ENCODE data around the gene TEX2.
A peak's percentile ranks its signal among the peaks of the same experiment; 100 is the strongest.

Gene TEX2, protein sequence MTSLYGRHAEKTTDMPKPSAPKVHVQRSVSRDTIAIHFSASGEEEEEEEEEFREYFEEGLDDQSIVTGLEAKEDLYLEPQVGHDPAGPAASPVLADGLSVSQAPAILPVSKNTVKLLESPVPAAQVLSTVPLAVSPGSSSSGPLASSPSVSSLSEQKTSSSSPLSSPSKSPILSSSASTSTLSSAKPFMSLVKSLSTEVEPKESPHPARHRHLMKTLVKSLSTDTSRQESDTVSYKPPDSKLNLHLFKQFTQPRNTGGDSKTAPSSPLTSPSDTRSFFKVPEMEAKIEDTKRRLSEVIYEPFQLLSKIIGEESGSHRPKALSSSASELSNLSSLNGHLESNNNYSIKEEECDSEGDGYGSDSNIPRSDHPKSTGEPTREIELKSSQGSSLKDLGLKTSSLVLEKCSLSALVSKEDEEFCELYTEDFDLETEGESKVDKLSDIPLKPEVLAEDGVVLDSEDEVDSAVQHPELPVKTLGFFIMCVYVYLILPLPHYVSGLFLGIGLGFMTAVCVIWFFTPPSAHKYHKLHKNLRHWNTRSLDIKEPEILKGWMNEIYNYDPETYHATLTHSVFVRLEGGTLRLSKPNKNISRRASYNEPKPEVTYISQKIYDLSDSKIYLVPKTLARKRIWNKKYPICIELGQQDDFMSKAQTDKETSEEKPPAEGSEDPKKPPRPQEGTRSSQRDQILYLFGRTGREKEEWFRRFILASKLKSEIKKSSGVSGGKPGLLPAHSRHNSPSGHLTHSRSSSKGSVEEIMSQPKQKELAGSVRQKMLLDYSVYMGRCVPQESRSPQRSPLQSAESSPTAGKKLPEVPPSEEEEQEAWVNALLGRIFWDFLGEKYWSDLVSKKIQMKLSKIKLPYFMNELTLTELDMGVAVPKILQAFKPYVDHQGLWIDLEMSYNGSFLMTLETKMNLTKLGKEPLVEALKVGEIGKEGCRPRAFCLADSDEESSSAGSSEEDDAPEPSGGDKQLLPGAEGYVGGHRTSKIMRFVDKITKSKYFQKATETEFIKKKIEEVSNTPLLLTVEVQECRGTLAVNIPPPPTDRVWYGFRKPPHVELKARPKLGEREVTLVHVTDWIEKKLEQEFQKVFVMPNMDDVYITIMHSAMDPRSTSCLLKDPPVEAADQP

DNA sequence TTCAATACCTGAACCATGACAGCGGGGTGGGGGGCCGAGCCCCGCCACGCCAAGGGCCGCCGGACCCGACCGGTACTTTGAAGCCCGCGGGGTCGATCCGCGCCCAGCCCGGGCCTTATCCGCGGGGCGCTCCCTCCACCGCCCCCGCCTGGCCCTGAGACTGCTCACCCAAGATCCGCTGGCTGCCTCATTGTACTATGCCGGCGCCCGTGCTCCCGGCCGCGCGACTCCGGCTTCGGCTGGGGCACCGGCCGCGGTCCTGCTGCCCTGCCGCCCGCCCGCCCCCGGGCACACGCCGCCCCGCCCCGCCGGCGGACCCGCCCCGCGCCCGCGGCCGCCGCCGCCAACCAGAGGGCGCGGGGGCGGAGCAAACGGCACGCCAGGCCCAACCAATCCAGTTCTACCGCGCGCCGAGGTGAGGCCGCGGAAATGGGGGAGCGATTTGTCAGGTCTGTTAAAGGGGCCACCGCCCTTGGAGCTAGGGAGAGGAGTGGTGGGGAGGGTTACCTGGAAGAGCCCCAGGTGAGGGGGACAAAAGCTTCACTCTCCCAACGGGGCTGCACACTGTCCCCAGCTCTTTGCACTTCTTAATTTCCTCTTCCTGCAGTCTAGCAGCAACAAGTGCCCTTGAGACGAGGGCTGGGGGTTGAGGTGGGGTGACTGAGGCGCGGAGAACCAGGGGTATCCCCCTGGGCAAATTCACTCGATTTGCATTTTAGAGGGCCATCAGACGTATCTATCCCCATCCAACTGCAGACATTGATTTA lies at the start of gene TEX2:
Gene TEX2 (minus strand): TSS at position 261 of the 767 bp plus-strand sequence. CDS start 49,043 bp downstream, outside the sequence.
- H3K79me2 ChIP-seq (ENCODE audit: control insufficient read depth, insufficient read depth, low read length, unreplicated experiment) = peaks cover 37% of the 10 kb centered on the region
- H3K36me3 ChIP-seq (ENCODE audit: insufficient read depth, low read length) = no peaks in the 10 kb centered on the region
- H3K27me3 ChIP-seq (ENCODE audit: insufficient read depth, low read length) = peaks cover 15% of the 10 kb centered on the region
- peaks cover 22% of the 10 kb centered on the region for H3K4me1 ChIP-seq (ENCODE audit: control insufficient read depth, insufficient read depth, low read length, unreplicated experiment)
- H3K4me3 ChIP-seq (ENCODE audit: low read depth, low read length) = peak within 1 kb of the TSS; percentile 88
- H3K27ac ChIP-seq (ENCODE audit: low read depth, low read length) = no peak within 1 kb of the TSS
- peak within 1 kb of the TSS; percentile 99 for H2AFZ ChIP-seq (ENCODE audit: low read length, unreplicated experiment)

- H2AFZ ChIP-seq (ENCODE audit: low read length, unreplicated experiment) = no peak overlapping the region
- H3K4me1 ChIP-seq (ENCODE audit: control insufficient read depth, insufficient read depth, low read length, unreplicated experiment) = no peaks in the 10 kb centered on the region
- H3K4me3 ChIP-seq (ENCODE audit: low read depth, low read length) = no peak overlapping the region
- no peaks in the 10 kb centered on the region for H3K79me2 ChIP-seq (ENCODE audit: control insufficient read depth, insufficient read depth, low read length, unreplicated experiment)
- no peaks in the 10 kb centered on the region for H3K36me3 ChIP-seq (ENCODE audit: insufficient read depth, low read length)
- no peaks in the 10 kb centered on the region for H3K27me3 ChIP-seq (ENCODE audit: insufficient read depth, low read length)
- H3K27ac ChIP-seq (ENCODE audit: low read depth, low read length) = no peak overlapping the region
Measured at GRCh38 chr17:64309710-64310109, 46.6 kb upstream of the TEX2 start.

DNA sequence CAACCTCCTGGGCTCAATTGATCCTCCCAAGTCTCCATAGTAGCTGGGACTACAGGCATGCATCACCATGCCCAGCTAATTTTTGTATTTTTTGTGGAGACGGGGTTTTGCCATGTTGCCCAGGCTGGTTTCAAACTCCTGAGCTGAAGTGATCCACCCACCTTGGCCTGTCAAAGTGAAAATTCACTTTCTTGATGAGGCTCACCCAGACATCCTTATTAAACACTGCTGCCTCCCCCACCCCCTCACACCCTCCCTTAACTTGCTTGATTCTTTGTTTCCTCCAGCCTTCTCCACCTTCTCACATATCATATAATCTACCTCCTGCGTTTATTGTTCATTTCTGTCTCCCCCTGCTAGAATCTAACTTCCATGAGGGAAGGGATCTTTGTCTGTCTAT lies 46.0 kb upstream of the TEX2 start:
- no peaks in the 10 kb centered on the region for H3K79me2 ChIP-seq (ENCODE audit: control insufficient read depth, insufficient read depth, low read length, unreplicated experiment)
- H3K36me3 ChIP-seq (ENCODE audit: insufficient read depth, low read length) = no peaks in the 10 kb centered on the region
- no peaks in the 10 kb centered on the region for H3K27me3 ChIP-seq (ENCODE audit: insufficient read depth, low read length)
- H3K4me3 ChIP-seq (ENCODE audit: low read depth, low read length) = no peak overlapping the region
- no peak overlapping the region for H2AFZ ChIP-seq (ENCODE audit: low read length, unreplicated experiment)
- H3K4me1 ChIP-seq (ENCODE audit: control insufficient read depth, insufficient read depth, low read length, unreplicated experiment) = no peaks in the 10 kb centered on the region
- no peak overlapping the region for H3K27ac ChIP-seq (ENCODE audit: low read depth, low read length)

GRCh38 chr17:64306850-64307463 lies 43.9 kb upstream of the TEX2 start:
- H2AFZ ChIP-seq (ENCODE audit: low read length, unreplicated experiment) = no peak overlapping the region
- no peaks in the 10 kb centered on the region for H3K27me3 ChIP-seq (ENCODE audit: insufficient read depth, low read length)
- no peaks in the 10 kb centered on the region for H3K4me1 ChIP-seq (ENCODE audit: control insufficient read depth, insufficient read depth, low read length, unreplicated experiment)
- no peak overlapping the region for H3K4me3 ChIP-seq (ENCODE audit: low read depth, low read length)
- no peak overlapping the region for H3K27ac ChIP-seq (ENCODE audit: low read depth, low read length)
- no peaks in the 10 kb centered on the region for H3K79me2 ChIP-seq (ENCODE audit: control insufficient read depth, insufficient read depth, low read length, unreplicated experiment)
- H3K36me3 ChIP-seq (ENCODE audit: insufficient read depth, low read length) = no peaks in the 10 kb centered on the region

DNA sequence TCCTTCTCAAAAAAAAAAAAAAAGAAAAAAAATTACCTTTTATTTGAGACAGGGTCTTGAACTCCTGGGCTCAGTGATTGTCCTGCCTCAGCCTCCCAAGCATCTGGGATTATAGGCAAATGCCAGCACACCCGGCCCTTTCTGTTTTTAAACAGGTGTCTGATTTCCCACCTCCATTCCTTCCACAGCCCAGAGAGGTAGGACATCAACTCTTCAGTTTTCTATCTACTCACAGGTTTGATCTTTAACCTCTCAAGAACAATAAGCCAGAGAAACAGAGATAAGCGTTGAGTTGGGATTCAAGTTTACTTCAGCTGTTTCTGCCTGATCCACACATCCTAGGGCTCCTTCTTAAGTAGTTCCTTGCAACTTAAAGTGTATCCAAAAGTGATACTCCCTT lies 41.5 kb upstream of the TEX2 start:
- H3K36me3 ChIP-seq (ENCODE audit: insufficient read depth, low read length) = no peaks in the 10 kb centered on the region
- H3K4me3 ChIP-seq (ENCODE audit: low read depth, low read length) = no peak overlapping the region
- H2AFZ ChIP-seq (ENCODE audit: low read length, unreplicated experiment) = no peak overlapping the region
- no peaks in the 10 kb centered on the region for H3K79me2 ChIP-seq (ENCODE audit: control insufficient read depth, insufficient read depth, low read length, unreplicated experiment)
- H3K27ac ChIP-seq (ENCODE audit: low read depth, low read length) = no peak overlapping the region
- no peaks in the 10 kb centered on the region for H3K4me1 ChIP-seq (ENCODE audit: control insufficient read depth, insufficient read depth, low read length, unreplicated experiment)
- no peaks in the 10 kb centered on the region for H3K27me3 ChIP-seq (ENCODE audit: insufficient read depth, low read length)

GRCh38 chr17:64300699-64300965 lies 37.6 kb upstream of the TEX2 start:
- H3K79me2 ChIP-seq (ENCODE audit: control insufficient read depth, insufficient read depth, low read length, unreplicated experiment) = no peaks in the 10 kb centered on the region
- H3K36me3 ChIP-seq (ENCODE audit: insufficient read depth, low read length) = no peaks in the 10 kb centered on the region
- no peak overlapping the region for H3K4me3 ChIP-seq (ENCODE audit: low read depth, low read length)
- H3K27me3 ChIP-seq (ENCODE audit: insufficient read depth, low read length) = no peaks in the 10 kb centered on the region
- no peak overlapping the region for H3K27ac ChIP-seq (ENCODE audit: low read depth, low read length)
- no peak overlapping the region for H2AFZ ChIP-seq (ENCODE audit: low read length, unreplicated experiment)
- no peaks in the 10 kb centered on the region for H3K4me1 ChIP-seq (ENCODE audit: control insufficient read depth, insufficient read depth, low read length, unreplicated experiment)

- H3K4me3 ChIP-seq (ENCODE audit: low read depth, low read length) = no peak overlapping the region
- H3K27ac ChIP-seq (ENCODE audit: low read depth, low read length) = no peak overlapping the region
- H3K36me3 ChIP-seq (ENCODE audit: insufficient read depth, low read length) = no peaks in the 10 kb centered on the region
- H3K27me3 ChIP-seq (ENCODE audit: insufficient read depth, low read length) = no peaks in the 10 kb centered on the region
- H2AFZ ChIP-seq (ENCODE audit: low read length, unreplicated experiment) = no peak overlapping the region
- H3K4me1 ChIP-seq (ENCODE audit: control insufficient read depth, insufficient read depth, low read length, unreplicated experiment) = no peaks in the 10 kb centered on the region
- no peaks in the 10 kb centered on the region for H3K79me2 ChIP-seq (ENCODE audit: control insufficient read depth, insufficient read depth, low read length, unreplicated experiment)
Measured at GRCh38 chr17:64297467-64298088, 34.5 kb upstream of the TEX2 start.

- H3K27me3 ChIP-seq (ENCODE audit: insufficient read depth, low read length) = no peaks in the 10 kb centered on the region
- no peak overlapping the region for H3K4me3 ChIP-seq (ENCODE audit: low read depth, low read length)
- no peaks in the 10 kb centered on the region for H3K4me1 ChIP-seq (ENCODE audit: control insufficient read depth, insufficient read depth, low read length, unreplicated experiment)
Measured at GRCh38 chr17:64296246-64296645, 33.2 kb upstream of the TEX2 start.

GRCh38 chr17:64295146-64295545 lies 32.1 kb upstream of the TEX2 start:
- H3K27me3 ChIP-seq (ENCODE audit: insufficient read depth, low read length) = no peaks in the 10 kb centered on the region
- no peak overlapping the region for H3K4me3 ChIP-seq (ENCODE audit: low read depth, low read length)
- no peaks in the 10 kb centered on the region for H3K36me3 ChIP-seq (ENCODE audit: insufficient read depth, low read length)
- no peak overlapping the region for H2AFZ ChIP-seq (ENCODE audit: low read length, unreplicated experiment)
- no peaks in the 10 kb centered on the region for H3K79me2 ChIP-seq (ENCODE audit: control insufficient read depth, insufficient read depth, low read length, unreplicated experiment)
- H3K4me1 ChIP-seq (ENCODE audit: control insufficient read depth, insufficient read depth, low read length, unreplicated experiment) = no peaks in the 10 kb centered on the region
- no peak overlapping the region for H3K27ac ChIP-seq (ENCODE audit: low read depth, low read length)

More at GRCh38 chr17:64296246-64296645, 33.2 kb upstream of the TEX2 start:
- Histone ChIP-seq H3K79me2 (ENCODE audit: control insufficient read depth, insufficient read depth, low read length, unreplicated experiment) (no peaks in the 10 kb centered on the region), H3K36me3 (ENCODE audit: insufficient read depth, low read length) (no peaks in the 10 kb centered on the region), H3K27ac (ENCODE audit: low read depth, low read length) (no peak overlapping the region), H2AFZ (ENCODE audit: low read length, unreplicated experiment) (no peak overlapping the region)

Measured in ACC112 (cell line).